ENCODE results near the gene TLX1.

GRCh38 chr10:101183458-101184183 lies 52.5 kb downstream of the TLX1 start:
- TF ChIP-seq CTCF (IDR thresholded peaks at IDR 0.05) (no peak), POLR2A (IDR thresholded peaks at IDR 0.05) (no peak), POLR2AphosphoS5 (IDR thresholded peaks at IDR 0.05; ENCODE audit: insufficient read depth in 1 of 2, low read depth in 1 of 2) (no peak)
